NAMALWA (cell line): ENCODE data around the gene MAMDC2.
"Not testable (repeated sequence)": the region's sequence is repeated elsewhere in the genome, so short reads cannot be mapped to it uniquely, and the experiment has no call there.

Experiments
- DNase-seq: peaks from one replicate; pipeline ENCODE4 v3.0.0-alpha.2; 2015; ENCODE audit warnings: low spot score

MAMDC2 gene

DNA sequence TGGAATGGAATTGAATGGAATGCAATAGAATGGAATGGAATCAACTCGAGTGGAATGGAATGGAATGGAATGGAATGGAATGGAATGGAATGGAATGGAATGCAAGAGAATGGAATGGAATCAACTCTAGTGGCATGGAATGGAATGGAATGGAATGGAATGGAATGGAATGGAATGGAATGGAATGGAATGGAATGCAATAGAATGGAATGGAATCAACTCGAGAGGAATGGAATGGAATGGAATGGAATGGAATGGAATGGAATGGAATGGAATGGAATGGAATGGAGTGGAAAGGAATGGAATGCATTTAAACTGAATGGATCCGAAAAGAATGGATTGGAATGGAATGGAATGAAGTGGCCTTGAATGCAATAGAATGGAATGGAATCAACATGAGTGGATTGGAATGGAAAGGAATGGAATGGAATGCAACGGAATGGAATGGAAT, 5.5 kb upstream of the MAMDC2 start:
- not testable (repeated sequence) for DNase-seq

DNA sequence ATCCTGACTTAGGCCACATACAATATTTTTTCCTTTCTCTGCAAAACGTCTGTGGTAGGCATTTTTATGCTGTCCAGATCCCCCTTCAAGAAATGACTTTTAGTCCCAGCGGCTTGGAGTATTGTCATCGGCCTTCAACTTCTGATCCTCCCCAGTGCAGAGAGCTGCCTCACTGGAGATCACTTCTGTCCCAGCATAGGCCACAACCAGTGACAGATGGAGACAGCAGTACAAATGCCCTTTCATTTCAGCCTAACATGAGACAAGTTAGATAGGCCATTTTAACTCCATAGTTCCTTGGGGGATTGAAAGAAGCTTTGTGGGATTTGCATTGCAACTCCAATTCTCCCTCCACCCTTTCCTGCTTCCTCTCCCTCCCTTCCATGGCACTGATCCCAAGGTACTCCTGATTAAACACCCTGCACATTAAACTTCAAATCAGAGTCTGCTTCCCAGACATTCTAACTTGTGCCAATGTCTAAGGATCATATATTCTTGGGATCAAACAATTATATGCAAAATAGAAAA, 3.2 kb upstream of the MAMDC2 start:
- DNase-seq: no peak

DNA sequence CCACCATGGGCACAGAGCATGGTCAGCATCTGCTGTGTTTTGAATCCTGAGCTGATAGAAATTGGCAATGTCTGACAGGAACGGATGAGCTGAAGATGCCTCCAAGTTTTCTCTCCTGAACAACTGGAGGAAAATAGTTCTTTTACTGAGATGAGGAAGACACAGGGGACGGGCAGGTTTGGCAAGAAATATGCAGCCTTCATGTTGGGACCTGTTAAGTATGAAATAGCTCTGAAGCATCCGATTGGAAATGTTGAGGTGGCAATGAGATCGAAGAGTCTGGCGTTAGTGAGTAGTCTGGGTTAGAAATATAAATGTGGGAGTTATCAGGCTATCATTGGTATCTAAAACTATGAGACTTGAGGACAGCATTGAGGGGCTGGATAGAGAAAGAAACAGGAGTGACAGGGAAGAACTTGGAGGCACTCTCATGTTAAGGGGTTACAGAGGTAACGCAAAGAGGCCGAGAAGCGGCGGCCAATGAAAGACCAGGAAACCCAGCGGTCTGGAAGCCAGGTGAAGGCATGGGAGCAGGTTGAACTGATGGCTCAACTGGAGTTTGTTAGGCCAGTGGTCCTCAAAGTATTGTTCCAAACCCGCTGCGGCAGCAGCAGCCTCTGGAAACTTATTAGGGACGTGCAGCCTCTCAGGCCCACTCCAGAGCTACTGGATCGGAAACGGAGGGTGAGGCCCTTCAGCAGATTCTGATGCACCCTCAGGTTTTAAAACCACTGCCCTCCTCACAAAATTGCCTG, 1.0 kb upstream of the MAMDC2 start:
- no peak for DNase-seq

DNA sequence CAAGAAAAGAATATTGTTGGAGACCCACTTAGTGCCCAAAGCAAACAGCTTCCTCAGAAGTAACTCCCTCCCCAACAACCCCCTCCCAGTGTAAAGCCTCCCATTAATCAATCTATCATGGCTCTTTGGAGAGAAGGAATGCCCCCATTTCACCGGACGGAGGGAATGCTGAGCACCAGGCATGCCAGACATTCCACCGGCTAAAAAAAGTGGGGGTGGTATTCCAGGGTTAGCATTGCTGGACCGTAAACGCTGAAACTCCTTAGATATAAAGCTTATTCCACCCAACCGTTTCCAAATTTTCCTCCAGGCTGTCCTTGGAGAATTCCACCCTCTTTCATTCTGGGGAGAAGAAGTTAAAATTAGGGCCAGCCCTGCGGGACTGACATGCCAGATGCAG, 363 bp upstream of the MAMDC2 start:
- DNase-seq: no peak

DNA sequence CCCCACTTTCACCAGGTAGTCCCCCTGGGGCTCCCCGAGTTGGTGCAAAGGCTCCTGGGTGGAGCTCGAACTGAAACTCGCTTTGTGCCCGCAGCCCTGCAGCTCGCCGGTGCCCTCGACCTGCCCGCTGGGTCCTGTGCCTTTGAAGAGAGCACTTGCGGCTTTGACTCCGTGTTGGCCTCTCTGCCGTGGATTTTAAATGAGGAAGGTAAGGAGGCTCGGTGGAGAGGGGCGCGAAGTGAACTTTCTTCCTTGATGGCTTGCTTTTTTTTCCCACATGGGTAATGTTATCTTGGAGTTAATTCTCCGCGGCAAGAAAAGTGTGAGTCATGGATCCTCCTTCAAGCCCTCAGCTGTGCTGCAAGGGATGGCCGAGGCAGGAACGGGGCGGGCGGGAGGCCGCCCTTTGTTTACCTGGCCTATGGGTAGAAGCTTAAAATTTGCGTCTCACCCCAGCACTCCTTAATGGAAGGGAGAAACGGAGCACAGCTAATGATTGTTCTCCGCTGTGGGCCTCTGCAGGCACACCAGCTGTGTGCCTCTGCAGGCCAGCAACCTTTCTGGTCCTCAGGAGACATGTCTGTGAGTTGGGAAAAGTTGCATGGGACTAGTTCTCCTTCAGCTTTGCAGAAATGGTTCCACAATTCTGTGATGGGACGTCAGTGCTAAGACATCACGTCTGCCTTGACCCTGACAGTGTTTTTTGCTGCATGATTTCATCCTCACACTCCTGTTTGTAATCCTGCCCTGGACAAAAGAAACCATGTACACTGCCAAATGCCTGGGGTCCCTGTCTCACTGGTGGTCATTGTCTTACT, 1.1 kb downstream of the MAMDC2 start:
- no peak for DNase-seq

DNA sequence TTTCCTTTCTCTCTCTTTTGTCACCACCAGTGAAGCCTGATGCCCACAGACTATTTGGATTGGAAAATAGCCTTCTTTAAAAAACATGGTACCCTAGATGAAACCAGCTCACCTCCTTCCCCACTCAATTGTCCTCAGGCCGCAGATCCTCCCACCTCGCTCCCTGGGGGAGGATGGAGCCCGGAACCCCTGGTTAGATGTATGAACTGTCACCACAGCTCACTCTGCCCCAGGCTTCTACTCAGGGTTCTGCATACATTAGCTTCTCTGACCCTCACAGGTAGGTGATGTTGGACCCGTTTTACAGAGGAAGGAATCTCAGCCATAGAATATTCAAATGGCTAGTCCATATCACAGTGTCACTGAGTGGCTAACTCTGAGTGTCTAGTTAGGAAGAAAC, 1.8 kb downstream of the MAMDC2 start:
- no peak for DNase-seq

DNA sequence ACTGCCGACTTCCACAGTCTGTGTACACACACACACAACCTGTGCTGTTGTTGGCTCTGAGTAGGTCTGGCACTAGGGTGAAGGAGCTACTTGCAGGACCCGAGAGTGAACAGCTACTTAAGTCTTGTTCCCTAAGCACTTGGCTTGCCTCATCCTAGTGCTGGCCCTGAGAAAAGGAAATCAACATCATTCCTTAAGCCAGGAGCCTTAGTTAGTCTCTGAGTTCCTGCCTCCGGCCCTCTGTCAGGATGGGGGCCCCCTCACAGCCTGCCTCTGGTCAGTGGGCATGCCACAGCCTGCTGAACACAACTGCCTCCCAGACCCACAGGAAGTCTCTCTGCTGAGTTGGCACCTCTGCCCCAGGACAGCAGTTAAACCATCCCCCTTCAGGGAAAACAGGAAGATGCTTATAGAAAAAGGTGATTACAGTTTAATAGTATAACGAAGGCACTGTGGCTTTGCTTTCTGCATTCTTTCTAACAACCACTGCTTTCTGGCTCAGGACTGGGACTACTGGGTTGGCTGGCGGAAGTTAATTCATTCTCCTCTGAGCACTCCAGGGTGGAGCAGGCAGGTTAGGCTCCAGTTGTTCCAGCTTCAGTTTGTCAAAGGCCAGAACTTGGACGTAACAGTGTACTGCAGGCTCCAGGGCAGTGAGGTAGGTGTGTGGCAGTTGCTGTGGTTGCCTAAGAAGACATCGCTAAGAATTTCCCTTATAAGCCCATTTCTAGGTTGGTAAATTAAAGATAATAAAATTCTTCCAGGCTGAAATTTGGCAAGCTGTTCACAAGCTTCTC, 2.8 kb downstream of the MAMDC2 start:
- DNase-seq: no peak

DNA sequence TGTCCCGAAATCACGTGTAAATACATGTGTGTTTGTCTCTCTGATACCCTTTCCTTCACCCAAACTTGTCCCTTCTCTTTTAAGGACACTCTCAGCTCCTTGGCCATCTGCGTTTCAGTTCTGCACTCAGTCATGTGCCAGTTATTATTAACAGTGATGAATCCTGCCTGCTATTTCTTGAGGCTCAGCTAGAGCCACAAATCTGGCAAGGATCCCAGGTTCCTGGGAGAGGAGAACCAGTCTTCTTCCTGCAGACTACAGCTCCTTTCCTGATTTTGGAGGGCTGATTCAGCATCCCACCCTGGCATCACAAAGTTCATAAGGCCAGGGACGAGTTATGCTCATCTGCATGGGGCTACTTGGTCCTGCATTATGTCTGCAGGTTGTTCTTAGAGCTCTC, 5.6 kb downstream of the MAMDC2 start:
- no peak for DNase-seq

DNA sequence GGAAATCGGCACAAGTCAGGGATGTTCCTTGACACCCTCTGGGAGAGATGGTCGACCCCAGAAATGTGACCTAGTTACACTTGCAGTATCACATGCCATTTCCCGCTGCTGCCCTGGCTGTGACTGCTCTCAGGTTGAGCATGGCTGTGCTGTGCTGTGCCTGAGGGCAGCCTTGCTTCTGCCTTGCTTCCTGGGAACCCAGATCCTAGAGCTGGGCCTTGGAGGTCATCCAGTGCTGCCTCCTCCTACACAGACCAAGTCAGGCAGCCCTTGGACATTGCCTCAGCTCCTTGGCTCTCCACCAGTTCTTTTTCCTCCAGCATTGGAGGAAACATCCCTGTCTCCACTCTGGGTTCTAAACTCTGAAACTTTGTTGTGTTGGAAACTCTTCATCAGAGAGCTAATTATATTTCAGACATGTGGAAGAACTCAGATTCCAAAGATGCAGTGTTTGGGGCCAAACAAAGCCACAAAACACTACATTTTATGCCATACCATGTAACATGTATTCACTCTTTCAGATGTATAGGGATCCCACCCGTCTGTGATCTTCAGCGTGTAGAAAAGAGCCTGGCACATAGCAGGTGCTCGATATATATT, 6.1 kb downstream of the MAMDC2 start:
- no peak for DNase-seq

DNA sequence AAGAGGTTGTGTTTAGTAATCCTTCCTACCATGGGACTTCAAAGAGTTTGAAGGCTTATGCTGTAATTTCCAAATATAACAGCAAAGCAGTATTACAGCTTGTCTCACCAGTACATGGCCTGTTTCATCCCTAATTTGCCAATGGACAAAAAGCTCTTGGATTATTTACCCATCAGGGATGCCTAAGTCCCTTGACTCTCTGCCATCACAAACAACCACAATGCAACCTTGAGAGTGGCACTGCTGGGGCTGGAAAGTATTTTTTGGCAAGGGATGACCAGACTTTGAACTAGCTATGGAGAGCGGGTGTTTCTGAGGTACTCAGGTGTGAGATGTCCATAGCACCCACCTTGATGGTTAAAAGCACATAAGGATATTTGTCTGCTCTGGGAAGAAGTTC, 9.1 kb downstream of the MAMDC2 start:
- no peak for DNase-seq

DNA sequence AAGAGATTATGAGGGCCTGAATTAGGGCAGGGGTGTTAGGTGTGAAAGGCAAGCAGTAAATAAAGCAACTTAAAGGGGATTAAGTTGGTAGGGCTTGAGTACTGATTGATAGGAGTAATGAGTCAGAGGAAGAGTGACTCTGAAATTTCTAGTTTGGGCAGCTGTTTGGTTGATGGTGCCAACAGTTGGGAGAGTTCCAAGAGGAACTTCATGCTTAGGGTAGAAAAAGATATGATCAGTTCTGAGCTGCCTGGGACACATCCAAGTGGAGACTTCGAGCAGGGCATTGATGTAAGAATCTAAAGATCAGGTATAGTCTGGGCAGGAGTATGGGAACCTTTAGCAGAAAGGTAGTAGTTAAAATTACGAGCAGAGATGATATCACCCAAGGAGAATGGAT, 10.2 kb downstream of the MAMDC2 start:
- DNase-seq: no peak

DNA sequence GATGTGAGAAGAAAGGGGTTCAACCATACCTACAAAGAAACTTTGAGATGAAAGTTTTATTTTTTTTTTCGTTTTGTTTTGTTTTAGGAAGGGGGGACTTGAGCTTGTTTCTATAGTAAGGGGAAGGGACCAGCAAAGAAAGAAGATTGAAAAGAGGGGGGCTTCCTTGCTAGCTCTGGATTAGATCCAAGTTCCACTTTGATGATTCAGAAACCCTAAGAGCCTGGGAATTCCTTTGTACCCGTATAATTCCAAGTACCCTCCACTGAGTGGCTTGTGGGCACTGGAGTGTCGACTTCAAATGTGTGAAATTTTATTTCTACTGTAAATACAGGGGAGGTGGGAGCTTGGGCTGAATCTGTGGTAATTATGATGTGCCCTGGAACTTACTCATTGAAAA, 10.9 kb downstream of the MAMDC2 start:
- DNase-seq: no peak

DNA sequence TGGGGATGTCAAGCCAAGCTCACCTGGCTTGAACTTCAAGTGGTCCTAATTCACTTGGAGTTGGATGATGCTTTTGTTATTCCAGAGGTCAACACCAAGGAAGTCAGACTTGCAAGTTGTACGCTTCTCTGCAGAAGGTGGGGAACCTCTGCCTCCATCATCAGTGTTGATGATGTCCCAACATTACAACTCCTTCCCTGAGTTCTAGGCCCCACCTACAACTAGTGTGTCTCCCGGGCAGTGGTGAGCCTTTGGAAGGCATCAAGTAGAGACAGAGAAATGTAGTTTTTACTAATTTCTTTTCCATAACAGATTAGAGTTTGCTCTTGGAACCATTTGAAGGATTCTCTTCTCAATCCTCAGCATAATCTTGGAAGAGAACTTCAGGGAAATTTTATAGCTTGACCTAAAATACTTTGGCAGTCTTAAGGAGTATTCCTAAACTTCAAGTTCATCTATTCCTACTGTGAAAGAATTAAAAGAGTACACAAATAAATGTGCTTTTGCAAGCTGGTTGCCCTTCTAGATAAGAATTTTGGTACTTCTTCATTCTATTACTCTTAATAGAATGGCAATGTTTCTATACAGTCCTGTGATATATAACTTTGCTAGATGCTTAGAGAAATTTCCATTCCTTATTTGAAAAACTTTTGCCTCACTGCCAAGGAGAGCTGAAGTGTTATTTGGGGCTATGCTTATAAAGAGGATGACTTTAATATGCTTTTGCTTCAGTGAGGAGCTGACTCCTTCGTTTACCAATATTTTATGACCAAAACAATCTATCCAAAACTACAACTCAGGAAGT, 12.0 kb downstream of the MAMDC2 start:
- no peak for DNase-seq

DNA sequence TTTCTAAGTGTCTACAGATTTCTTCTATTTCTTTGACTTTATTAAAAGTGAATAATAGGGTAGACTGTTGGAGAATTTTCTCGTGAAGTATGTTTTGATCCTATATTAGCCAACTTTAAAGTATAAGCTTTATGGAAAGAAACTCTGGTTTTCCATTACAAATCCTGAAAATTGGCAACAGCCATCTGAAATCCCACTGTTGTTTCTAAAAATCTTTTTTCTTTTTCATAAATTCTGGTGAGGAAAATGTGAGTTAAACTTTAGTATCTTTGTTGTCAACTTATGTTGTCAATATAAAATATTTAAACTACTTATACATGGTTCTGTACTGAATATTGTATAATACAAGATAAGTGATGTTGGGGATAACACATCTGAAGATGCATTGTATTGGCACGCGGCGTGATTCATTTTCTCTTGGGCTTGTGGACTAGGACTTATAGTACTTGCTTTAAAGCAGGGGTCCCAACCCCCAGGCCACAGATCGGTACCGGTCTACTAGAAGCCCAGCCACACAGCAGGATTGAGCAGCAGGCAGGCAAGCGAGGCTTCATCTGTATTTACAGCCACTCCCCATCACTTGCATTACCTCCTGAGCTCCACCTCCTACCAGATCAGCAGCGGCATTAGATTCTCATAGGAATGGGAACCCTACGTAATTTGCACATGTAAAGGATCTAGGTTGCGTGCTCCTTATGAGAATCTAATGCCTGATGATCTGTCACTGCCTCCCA, 12.7 kb downstream of the MAMDC2 start:
- no peak for DNase-seq

DNA sequence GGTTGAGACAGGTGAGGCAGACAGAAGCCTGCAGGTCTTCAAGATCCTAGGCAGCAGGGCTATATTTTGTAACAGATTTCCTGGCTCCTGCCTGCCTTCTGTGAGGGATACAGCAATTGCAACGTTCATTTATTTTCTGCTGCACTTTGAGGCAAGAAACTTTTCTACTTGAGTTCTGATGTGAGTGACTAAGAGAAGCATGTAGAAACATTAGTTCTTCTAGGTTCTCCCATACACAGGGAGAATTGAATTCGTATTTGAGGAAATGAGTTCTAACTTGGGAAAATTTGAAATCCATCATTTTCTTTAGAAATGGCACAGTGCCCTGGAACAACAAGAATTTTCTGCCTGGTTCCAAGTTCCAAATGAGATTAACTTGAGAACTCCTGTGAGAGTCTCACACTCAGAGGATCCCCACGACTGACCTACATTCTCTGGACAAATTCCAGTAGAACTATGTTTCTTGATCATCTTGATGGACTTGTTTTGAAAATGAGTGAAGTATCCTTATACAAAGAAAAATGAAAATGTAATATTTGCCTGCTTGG, 15.0 kb downstream of the MAMDC2 start:
- no peak for DNase-seq

DNA sequence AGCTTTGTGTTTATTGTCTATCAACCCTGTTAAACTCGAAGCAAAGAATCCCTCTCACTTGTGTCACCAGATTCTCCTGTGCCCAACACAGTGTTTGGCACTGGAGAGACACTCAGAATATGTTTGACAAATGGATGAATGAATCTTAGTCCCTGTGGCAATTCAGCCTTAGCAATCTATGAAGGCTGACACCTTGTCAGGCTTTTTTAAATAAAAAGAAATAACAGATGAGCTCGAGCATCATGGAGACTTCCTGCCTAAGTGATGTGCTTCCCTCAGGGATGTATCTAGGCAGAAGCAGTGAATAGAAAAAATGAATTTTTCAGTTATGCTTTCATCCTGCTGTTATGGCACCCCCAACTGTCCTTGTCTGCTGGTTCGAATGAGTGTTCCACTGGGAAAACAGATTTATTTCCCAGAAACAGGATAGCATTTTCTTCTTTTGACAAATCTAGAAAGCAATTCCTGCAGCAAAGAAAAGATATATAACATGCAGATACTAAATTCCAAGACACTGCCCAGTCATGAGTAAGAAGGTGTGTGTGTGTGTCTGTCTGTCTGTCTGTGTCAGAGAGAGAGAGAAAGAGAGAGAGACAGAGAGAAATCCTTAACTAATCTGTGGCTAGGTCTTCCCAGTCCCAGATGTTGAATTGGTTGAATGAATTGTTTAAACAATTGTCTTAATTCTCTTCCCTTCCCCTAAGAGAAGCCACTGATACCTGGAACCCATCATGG, 16.7 kb downstream of the MAMDC2 start:
- no peak for DNase-seq

DNA sequence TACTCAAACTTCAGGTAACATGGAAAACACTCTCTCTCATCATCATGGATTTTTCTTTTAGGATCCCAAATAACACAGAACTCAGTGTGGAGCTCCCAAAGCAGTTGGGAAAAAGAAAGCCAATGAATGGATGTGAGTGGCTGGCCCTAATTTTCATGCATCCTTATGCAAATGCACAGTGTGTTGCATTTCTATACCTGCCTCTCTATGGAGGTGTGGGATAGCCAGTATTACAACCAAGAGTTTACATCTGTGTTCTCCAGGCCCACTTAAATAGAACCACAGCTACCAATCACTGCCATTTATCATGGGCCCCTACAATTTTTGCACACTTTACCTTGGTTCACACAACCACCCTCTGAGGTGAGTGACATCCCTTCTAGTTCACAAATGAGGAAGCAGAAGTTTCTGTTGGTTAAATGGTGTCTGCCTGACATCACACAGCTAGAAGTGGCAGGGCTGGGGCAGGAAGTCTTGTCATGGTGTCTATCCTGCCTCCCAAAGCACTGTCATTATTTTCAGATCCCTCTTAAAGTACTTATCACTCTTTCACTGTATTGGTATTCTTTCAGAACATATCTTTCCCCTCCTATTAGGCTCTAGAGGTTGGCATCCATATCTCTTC, 17.3 kb downstream of the MAMDC2 start:
- DNase-seq: peak; percentile 31

DNA sequence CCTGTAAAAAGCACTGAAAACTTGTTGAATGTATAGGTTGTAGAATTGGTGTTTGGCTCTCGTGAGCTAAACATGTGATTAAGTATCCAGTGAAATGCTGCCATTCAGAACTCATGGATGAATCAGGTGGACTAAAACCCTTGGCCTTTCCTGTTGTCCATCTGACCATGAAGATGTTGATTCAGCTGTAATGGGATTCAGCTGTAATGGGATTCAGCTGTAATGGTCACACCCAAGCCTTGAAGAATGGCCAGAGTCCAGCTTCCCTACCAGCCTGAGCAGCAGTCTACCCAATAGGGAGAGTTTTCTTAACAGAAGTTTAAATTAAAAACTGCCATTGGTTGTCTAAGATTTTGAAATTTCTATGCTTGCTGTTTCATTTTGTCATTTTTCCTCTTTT, 18.1 kb downstream of the MAMDC2 start:
- DNase-seq: no peak

DNA sequence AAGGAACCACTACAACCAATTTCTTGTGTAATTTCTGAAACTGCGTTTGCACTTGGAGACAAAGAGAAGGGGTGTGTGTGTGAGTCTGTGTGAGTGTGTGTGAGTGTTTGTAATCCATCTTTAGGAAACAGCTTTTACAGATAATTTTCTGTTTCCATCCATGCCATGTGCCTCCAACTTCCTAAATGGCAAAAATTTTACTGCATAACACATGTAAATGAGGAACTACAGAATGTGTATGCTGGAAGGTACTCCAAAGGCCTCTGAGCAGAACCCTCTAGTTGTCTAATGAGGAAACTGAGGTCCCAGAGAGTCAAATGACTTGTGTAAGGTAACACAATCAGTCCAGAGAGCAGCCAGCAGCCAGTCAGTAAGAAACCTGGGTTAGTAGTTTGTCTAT, 20.8 kb downstream of the MAMDC2 start:
- DNase-seq: no peak
